SK-N-SH treated with all-trans-retinoic acid at 6 μM for 48 hours (cell line): ENCODE measurements around the gene DCLK2.

ENCODE experiments used
- CSDC2 ChIP-seq: fragments of 250-450 bp; sonication (Bioruptor Pico); IDR thresholded peaks from 2 replicates; pipeline ENCODE4 v1.5.0; 2020; ENCODE audit warnings: mild to moderate bottlenecking, moderate library complexity
- CSRNP3 ChIP-seq: fragments of 250-450 bp; sonication (Bioruptor Pico); IDR thresholded peaks from 2 replicates; pipeline ENCODE4 v1.5.1; 2021; ENCODE audit warnings: mild to moderate bottlenecking, moderate library complexity
- ESRRG ChIP-seq: fragments of 250-450 bp; sonication (Bioruptor Pico); IDR thresholded peaks from 2 replicates; pipeline ENCODE4 v1.6.1; 2021; ENCODE audit warnings: mild to moderate bottlenecking
- ISL1 ChIP-seq: fragments of 250-450 bp; sonication (Bioruptor Pico); IDR thresholded peaks from 2 replicates; pipeline ENCODE4 v2.1.2; 2022; ENCODE audit warnings: mild to moderate bottlenecking, moderate library complexity
- OSR1 ChIP-seq: fragments of 250-450 bp; sonication (Bioruptor Pico); IDR thresholded peaks from 2 replicates; pipeline ENCODE4 v1.8.0; 2022; ENCODE audit warnings: moderate library complexity, mild to moderate bottlenecking, inconsistent platforms
- PATZ1 ChIP-seq: fragments of 250-450 bp; sonication (Bioruptor Pico); IDR thresholded peaks from 2 replicates; pipeline ENCODE4 v1.8.0; 2020; ENCODE audit warnings: mild to moderate bottlenecking, moderate library complexity, borderline replicate concordance
- RARB ChIP-seq: fragments of 250-450 bp; sonication (Bioruptor Pico); IDR thresholded peaks from 2 replicates; pipeline ENCODE4 v1.8.0; 2021; ENCODE audit warnings: mild to moderate bottlenecking, moderate library complexity
- TCF4 ChIP-seq: fragments of 250-450 bp; sonication (Bioruptor Pico); IDR thresholded peaks from 2 replicates; pipeline ENCODE4 v1.8.0; 2021; ENCODE audit warnings: mild to moderate bottlenecking, moderate library complexity, borderline replicate concordance
- TSHZ2 ChIP-seq: fragments of 250-450 bp; sonication (Bioruptor Pico); IDR thresholded peaks from 2 replicates; pipeline ENCODE4 v1.5.0; 2020; ENCODE audit warnings: mild to moderate bottlenecking, moderate library complexity
- ZC3H10 ChIP-seq: fragments of 250-450 bp; sonication (Bioruptor Pico); IDR thresholded peaks from 2 replicates; pipeline ENCODE4 v1.5.1; 2021; ENCODE audit warnings: mild to moderate bottlenecking, moderate library complexity
- ZNF8 ChIP-seq: fragments of 450-650 bp; formaldehyde crosslinking; IDR thresholded peaks from 2 replicates; pipeline ENCODE4 v1.5.0; 2020; ENCODE audit warnings: mild to moderate bottlenecking, moderate library complexity

- TF ChIP-seq OSR1 (no peak), TCF4 (no peak), ISL1 (CRISPR knock-in tag) (no peak), CSRNP3 (CRISPR knock-in tag) (no peak), CSDC2 (CRISPR knock-in tag) (no peak), ESRRG (no peak), PATZ1 (CRISPR knock-in tag) (no peak), ZNF8 (CRISPR knock-in tag) (no peak), RARB (CRISPR knock-in tag) (no peak), TSHZ2 (no peak), ZC3H10 (CRISPR knock-in tag) (no peak)
Observed at GRCh38 chr4:150130933-150131332, 52.7 kb downstream of the DCLK2 start.
